OCI-LY7 (cell line): ENCODE results near the gene MGAT5B. TPM values are rescaled to one million over a fixed set of nuclear protein-coding genes. Genes with fewer than 3 reads are reported as not detected.

Source experiments
- BruUV-seq: library from RNA; stranded (reverse); fragments of 400-500 nt; replicated peaks from 2 replicates; lab custom pipeline; 2021; lab: Mats Ljungman, UMichigan
- CTCF ChIA-PET: fragments of 300-600 bp; sonication (Branson Sonifier 250); formaldehyde crosslinking; loops from one replicate; lab custom pipeline; 2022; ENCODE audit warnings: antibody characterized with exemption; ENCODE audit not compliant: unreplicated experiment; lab: Charles Lee
- POLR2A ChIA-PET: fragments of 300-600 bp; sonication (Branson Sonifier 250); formaldehyde crosslinking; loops from one replicate; lab custom pipeline; 2022; ENCODE audit warnings: antibody characterized with exemption; lab: Charles Lee
- DNase-seq: peaks from one replicate; pipeline ENCODE4 v3.0.0-alpha.2; 2015; ENCODE audit warnings: low spot score
- H2AFZ ChIP-seq: fragments of 200-600 bp; sonication (generic), shearing (Covaris generic); 2 replicates; pipeline ENCODE4 v1.6.1; 2014; ENCODE audit warnings: mild to moderate bottlenecking, antibody characterized with exemption, low read length, moderate library complexity
- H3K27ac ChIP-seq: fragments of 200-600 bp; sonication (generic); 2 replicates; pipeline ENCODE4 v1.5.1; 2014; ENCODE audit warnings: mixed run types, low read depth, mild to moderate bottlenecking, moderate library complexity, low read length, inconsistent platforms; ENCODE audit not compliant: poor library complexity, severe bottlenecking
- H3K36me3 ChIP-seq: fragments of 200-600 bp; sonication (generic); 2 replicates; pipeline ENCODE4 v1.6.1; 2014; ENCODE audit warnings: mild to moderate bottlenecking, antibody characterized with exemption, low read length, moderate library complexity, mixed read lengths; ENCODE audit not compliant: insufficient read depth
- H3K4me1 ChIP-seq: fragments of 200-600 bp; sonication (generic); 2 replicates; pipeline ENCODE4 v1.5.1; 2014; ENCODE audit warnings: mild to moderate bottlenecking, low read length; ENCODE audit not compliant: insufficient read depth, poor library complexity, severe bottlenecking
- H3K4me2 ChIP-seq: fragments of 200-600 bp; sonication (generic); 2 replicates; pipeline ENCODE4 v1.6.1; 2014; ENCODE audit warnings: mild to moderate bottlenecking, low read length
- H3K4me3 ChIP-seq: fragments of 200-600 bp; sonication (generic); 2 replicates; pipeline ENCODE4 v1.5.1; 2014; ENCODE audit warnings: mild to moderate bottlenecking, low read depth, low read length; ENCODE audit not compliant: poor library complexity, severe bottlenecking
- H3K79me2 ChIP-seq: fragments of 200-600 bp; sonication (generic); 2 replicates; pipeline ENCODE4 v1.6.1; 2016; ENCODE audit warnings: low read depth, mild to moderate bottlenecking, low read length, moderate library complexity, mixed read lengths; ENCODE audit not compliant: insufficient read depth
- H3K9me2 ChIP-seq: fragments of 200-600 bp; sonication (generic); 2 replicates; pipeline ENCODE4 v1.6.1; 2016; ENCODE audit warnings: mild to moderate bottlenecking, low read length, mixed read lengths; ENCODE audit not compliant: insufficient read depth
- H3K9me3 ChIP-seq: fragments of 200-600 bp; sonication (generic); 2 replicates; pipeline ENCODE4 v1.6.1; 2014; ENCODE audit warnings: mild to moderate bottlenecking, mixed run types, low read length, mixed read lengths
- H4K20me1 ChIP-seq: fragments of 200-600 bp; sonication (generic); 2 replicates; pipeline ENCODE4 v1.6.1; 2014; ENCODE audit warnings: mild to moderate bottlenecking, antibody characterized with exemption, low read length, moderate library complexity, mixed read lengths; ENCODE audit not compliant: insufficient read depth
- EZH2phosphoT487 ChIP-seq: fragments of 200-600 bp; sonication (generic); IDR thresholded peaks from 2 replicates; pipeline ENCODE4 v1.6.1; 2018; ENCODE audit warnings: low read depth, borderline replicate concordance, mild to moderate bottlenecking, mixed run types, antibody characterized with exemption, low read length, moderate library complexity, mixed read lengths
- intact Hi-C: fragments of 100-400 bp; cut with micrococcal nuclease; formaldehyde crosslinking; loops from one replicate; pipeline ENCODE4 v1.10.0; 2022; ENCODE audit not compliant: unreplicated experiment
- total RNA-seq, 2 experiments: library from RNA; depleted of rRNA in 1 of 2; stranded (reverse); fragments of >200 nt in 1 of 2; shearing (Covaris generic) in 1 of 2; gene quantifications; 2 replicates each; pipeline ENCODE4 v1.2.3, GENCODE V29; 2014 to 2022
- TF ChIP-seq, protein P1 (sequence below): fragments of 200-600 bp; sonication (generic); conservative IDR thresholded peaks from 2 replicates; pipeline ENCODE4 v1.5.1; 2014; ENCODE audit warnings: mild to moderate bottlenecking, antibody characterized with exemption, low read length, moderate library complexity, mixed read lengths

The MGAT5B gene
- total RNA-seq, 2 experiments from 2014 or later = 1.4 to 2.5 TPM

DNA sequence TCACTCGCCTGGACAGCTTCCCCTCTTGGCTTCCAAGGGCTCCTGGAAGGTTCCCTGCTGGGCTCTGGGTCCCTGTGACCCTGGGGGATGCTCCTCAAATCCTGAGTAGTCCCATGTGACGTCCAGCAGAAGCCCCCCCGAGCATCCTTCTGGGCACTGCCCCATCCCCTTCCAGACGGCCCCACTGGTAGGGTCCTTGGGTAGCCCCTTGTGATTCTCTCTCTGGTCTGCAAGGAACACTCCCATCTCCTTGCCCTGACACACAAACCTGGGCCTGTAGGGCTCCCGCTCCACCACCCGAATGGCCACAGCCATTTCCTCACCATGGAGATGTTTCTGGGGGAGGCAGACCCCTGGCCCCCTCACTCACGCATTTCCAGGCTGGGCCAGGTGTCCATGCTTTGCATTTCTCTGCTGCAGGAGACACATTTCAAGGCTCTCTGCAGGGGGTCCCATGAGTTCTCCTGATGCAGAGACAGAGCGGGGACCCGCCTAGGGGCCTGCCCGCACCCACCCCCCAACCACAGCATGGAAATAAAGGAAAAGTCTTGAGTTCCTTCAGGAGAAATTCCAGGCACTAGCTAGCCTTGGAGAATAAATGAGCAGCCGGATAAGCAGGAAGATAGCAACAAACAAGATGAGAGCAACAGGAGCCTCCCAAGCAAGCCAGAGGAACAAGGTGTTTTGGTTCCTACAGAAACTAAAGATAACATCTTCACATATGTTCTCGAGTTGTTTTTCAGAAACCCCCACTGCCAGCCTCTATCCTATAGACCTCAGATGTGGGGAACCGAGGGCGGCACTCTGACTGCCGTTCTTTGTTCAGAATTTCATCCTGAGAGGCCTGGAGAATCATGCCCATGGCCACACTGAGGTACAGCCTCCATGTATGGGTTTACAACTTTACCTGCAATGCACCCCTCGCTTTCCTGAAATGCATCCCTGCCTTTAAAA lies 128.8 kb downstream of the MGAT5B start:
- H3K9me2 ChIP-seq = no peaks in the 10 kb centered on the region
- intact Hi-C loops = no loop called here
- POLR2A ChIA-PET = interaction anchor here (0.6 to 0.9 kb wide), 2 partner anchors 8 to 112 kb away, joined by 3 to 9 read pairs; no protein-coding TSS in a partner anchor
- peak; percentile 56 for DNase-seq
- peak overlapping the region; percentile 90 for H3K27ac ChIP-seq
- no peak for TF ChIP-seq EZH2phosphoT487
- TF ChIP-seq, protein P1, sequence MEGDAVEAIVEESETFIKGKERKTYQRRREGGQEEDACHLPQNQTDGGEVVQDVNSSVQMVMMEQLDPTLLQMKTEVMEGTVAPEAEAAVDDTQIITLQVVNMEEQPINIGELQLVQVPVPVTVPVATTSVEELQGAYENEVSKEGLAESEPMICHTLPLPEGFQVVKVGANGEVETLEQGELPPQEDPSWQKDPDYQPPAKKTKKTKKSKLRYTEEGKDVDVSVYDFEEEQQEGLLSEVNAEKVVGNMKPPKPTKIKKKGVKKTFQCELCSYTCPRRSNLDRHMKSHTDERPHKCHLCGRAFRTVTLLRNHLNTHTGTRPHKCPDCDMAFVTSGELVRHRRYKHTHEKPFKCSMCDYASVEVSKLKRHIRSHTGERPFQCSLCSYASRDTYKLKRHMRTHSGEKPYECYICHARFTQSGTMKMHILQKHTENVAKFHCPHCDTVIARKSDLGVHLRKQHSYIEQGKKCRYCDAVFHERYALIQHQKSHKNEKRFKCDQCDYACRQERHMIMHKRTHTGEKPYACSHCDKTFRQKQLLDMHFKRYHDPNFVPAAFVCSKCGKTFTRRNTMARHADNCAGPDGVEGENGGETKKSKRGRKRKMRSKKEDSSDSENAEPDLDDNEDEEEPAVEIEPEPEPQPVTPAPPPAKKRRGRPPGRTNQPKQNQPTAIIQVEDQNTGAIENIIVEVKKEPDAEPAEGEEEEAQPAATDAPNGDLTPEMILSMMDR = no peak
- peaks cover 65% of the 10 kb centered on the region for H3K4me1 ChIP-seq
- peak overlapping the region; percentile 50 for H3K4me3 ChIP-seq
- H2AFZ ChIP-seq = peak overlapping the region; percentile 83; the same call in 1 of the 2 replicates
- H3K4me2 ChIP-seq = peak overlapping the region; percentile 76
- H3K79me2 ChIP-seq = no peaks in the 10 kb centered on the region
- no peaks in the 10 kb centered on the region for H3K36me3 ChIP-seq
- no peaks in the 10 kb centered on the region for H4K20me1 ChIP-seq
- CTCF ChIA-PET = interaction anchor here (1.0 kb wide), 1 partner anchor 28 kb away, joined by 3 read pairs; no protein-coding TSS in a partner anchor
- no peaks in the 10 kb centered on the region for H3K9me3 ChIP-seq
- BruUV-seq = no TSS peak

DNA sequence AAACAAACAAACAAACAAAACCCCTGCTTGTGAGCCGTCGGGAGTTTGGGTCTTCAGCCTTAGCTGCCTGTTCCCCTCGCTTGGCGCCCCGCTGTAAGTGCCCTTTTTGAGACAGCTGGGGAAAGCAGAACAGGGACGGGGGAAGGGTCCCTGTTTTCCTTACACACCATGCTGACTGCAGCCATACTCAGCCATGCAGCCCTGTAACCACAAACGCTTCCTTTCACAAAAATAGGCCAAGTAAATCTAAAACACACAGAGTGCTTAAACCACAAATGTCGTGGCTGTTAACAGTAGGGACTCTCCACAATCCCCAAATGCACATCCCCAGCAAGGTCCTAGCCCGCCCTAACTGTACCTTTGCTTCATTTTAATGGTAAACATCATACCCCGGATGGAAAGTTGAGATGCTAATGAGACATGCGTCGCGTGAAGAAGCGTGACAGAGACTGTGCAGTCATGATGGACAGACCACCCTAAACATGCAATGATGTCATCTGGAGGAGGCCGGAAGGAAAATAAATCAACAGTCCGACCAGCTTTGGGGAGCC lies 129.9 kb downstream of the MGAT5B start:
- Histone ChIP-seq H2AFZ (peak overlapping the region; percentile 83), H3K27ac (peak overlapping the region; percentile 90), H3K9me3 (no peaks in the 10 kb centered on the region), H3K4me2 (peak overlapping the region; percentile 76), H4K20me1 (no peaks in the 10 kb centered on the region), H3K79me2 (no peaks in the 10 kb centered on the region), H3K4me1 (peaks cover 65% of the 10 kb centered on the region), H3K36me3 (no peaks in the 10 kb centered on the region), H3K4me3 (peak overlapping the region; percentile 50), H3K9me2 (no peaks in the 10 kb centered on the region)
- CTCF ChIA-PET = interaction anchor here (0.6 kb wide), 1 partner anchor 238 kb away, joined by 3 read pairs; no protein-coding TSS in a partner anchor
- peak; percentile 95 for DNase-seq
- intact Hi-C loops = loop anchor here (1.0 kb wide), 1 partner anchor 29 kb away; no protein-coding TSS in a partner anchor
- no TSS peak for BruUV-seq
- no peak for TF ChIP-seq EZH2phosphoT487
- TF ChIP-seq, protein P1 = no peak
- POLR2A ChIA-PET = interaction anchor here (0.6 to 1.8 kb wide), 6 partner anchors 9 to 111 kb away, joined by 3 to 9 read pairs (median 4); no protein-coding TSS in a partner anchor
